NT2/D1 (cell line): ENCODE results near the gene RIC1.

Source experiments
- SUZ12 ChIP-seq: IDR thresholded peaks from 2 replicates; pipeline ENCODE4 v1.6.1; 2011; ENCODE audit not compliant: insufficient read length, insufficient read depth; ENCODE audit errors: extremely low read depth
- YY1 ChIP-seq: IDR thresholded peaks from 2 replicates; pipeline ENCODE4 v1.6.1; 2011; ENCODE audit not compliant: insufficient read length, insufficient read depth
- ZNF274 ChIP-seq: IDR thresholded peaks from 2 replicates; pipeline ENCODE4 v1.6.1; 2011; ENCODE audit warnings: mild to moderate bottlenecking, low read depth, low read length

DNA sequence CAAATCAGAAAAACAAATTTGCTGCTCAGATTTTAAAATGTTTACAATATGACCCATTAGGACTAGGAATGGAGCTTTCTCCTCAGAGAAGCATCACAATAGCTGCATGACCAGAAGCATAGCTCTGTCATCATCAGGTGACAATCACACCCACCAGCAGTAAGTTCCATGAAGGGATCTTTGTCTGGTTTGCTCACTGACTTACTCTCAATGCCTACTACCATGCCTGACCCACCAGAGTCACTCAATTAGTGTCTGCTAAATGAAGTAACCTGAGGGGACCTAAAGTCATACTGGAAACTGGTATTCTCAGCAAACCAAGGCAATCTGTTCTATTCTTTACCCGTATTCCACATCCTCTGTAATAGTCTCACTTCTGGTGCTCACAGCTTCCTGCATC is 196.3 kb downstream of the RIC1 start:
- TF ChIP-seq ZNF274 = no peak
- TF ChIP-seq SUZ12 = no peak
- no peak for TF ChIP-seq YY1
